Fibroblast of villous mesenchyme (primary cell): ENCODE data around the gene CPM. TPM values are rescaled to one million over a fixed set of nuclear protein-coding genes. Genes with fewer than 3 reads are reported as not detected.
A peak's percentile ranks its signal among the peaks of the same experiment; 100 is the strongest.
"Not testable (repeated sequence)": the region's sequence is repeated elsewhere in the genome, so short reads cannot be mapped to it uniquely, and the experiment has no call there.

ENCODE experiments used
- DNase-seq: peaks from one replicate; pipeline ENCODE4 v3.0.0-alpha.2; 2010; ENCODE audit warnings: low read depth
- H3K4me3 ChIP-seq: 2 replicates; pipeline ENCODE4 v1.5.1; 2011; ENCODE audit warnings: low read depth, mild to moderate bottlenecking, low read length
- CTCF ChIP-seq: IDR thresholded peaks from 2 replicates; pipeline ENCODE4 v1.5.1; 2012; ENCODE audit warnings: low read depth, mild to moderate bottlenecking, low read length; ENCODE audit not compliant: insufficient read depth
- total RNA-seq: library from RNA; depleted of rRNA; stranded (reverse); fragments of >200 nt; gene quantifications from 2 replicates; pipeline ENCODE4 v1.2.3, GENCODE V29; 2012

The CPM gene
- total RNA-seq, 1 donor, result 23.3 TPM

GRCh38 chr12:68842784-68843567, 90.0 kb downstream of the CPM start:
- DNase-seq, result no peak
- no peak overlapping the region for H3K4me3 ChIP-seq
- no peak for TF ChIP-seq CTCF

GRCh38 chr12:68842123-68842522, 90.8 kb downstream of the CPM start:
- no peak for DNase-seq
- H3K4me3 ChIP-seq, result no peak overlapping the region
- TF ChIP-seq CTCF, result no peak

GRCh38 chr12:68841717-68842116, 91.3 kb downstream of the CPM start:
- DNase-seq, result no peak
- no peak for TF ChIP-seq CTCF
- H3K4me3 ChIP-seq, result no peak overlapping the region

- not testable (repeated sequence) for H3K4me3 ChIP-seq, DNase-seq
Measured at GRCh38 chr12:68841175-68841574, 91.8 kb downstream of the CPM start.

- H3K4me3 ChIP-seq, result no peak overlapping the region
- TF ChIP-seq CTCF, result no peak
- no peak for DNase-seq
Measured at GRCh38 chr12:68839183-68840147, 93.5 kb downstream of the CPM start.

GRCh38 chr12:68838046-68838886, 94.7 kb downstream of the CPM start:
- peak; percentile 23 for DNase-seq
- TF ChIP-seq CTCF, result no peak
- no peak overlapping the region for H3K4me3 ChIP-seq

- no peak for DNase-seq
- H3K4me3 ChIP-seq, result no peak overlapping the region
- TF ChIP-seq CTCF, result no peak
Measured at GRCh38 chr12:68837215-68837614, 95.8 kb downstream of the CPM start.
